Neural cell (in vitro differentiated cells): ENCODE data around the gene PACS2. TPM values are rescaled to one million over a fixed set of nuclear protein-coding genes. Genes with fewer than 3 reads are reported as not detected.

Source experiments
- H2AFZ ChIP-seq: fragments of 200-600, 300-800 bp; sonication (generic), shearing (Covaris generic); 2 replicates; pipeline ENCODE4 v1.6.0; 2014; ENCODE audit warnings: low read depth, mild to moderate bottlenecking, antibody characterized with exemption, low read length, moderate library complexity
- H3F3A ChIP-seq: fragments of 200-600 bp; shearing (Covaris generic); 2 replicates; pipeline ENCODE4 v1.6.1; 2016; ENCODE audit warnings: mild to moderate bottlenecking, moderate library complexity, mixed read lengths, antibody characterized with exemption, low read length; ENCODE audit not compliant: insufficient read depth, poor library complexity, severe bottlenecking
- H3K27ac ChIP-seq: fragments of 200-600, 300-800 bp; sonication (generic), shearing (Covaris generic); 2 replicates; pipeline ENCODE4 v1.5.1; 2014; ENCODE audit warnings: mild to moderate bottlenecking, low read length, moderate library complexity
- H3K27me3 ChIP-seq: fragments of 300-800, 200-600 bp; sonication (generic), shearing (Covaris generic); 2 replicates; pipeline ENCODE4 v1.6.0; 2014; ENCODE audit warnings: mild to moderate bottlenecking, low read depth, low read length, moderate library complexity; ENCODE audit not compliant: insufficient read depth
- H3K36me3 ChIP-seq: fragments of 300-800, 200-600 bp; sonication (generic), shearing (Covaris generic); 2 replicates; pipeline ENCODE4 v1.5.1; 2014; ENCODE audit warnings: mild to moderate bottlenecking, antibody characterized with exemption, low read length, moderate library complexity; ENCODE audit not compliant: insufficient read depth
- H3K4me2 ChIP-seq: fragments of 300-800, 200-600 bp; sonication (generic), shearing (Covaris generic); 2 replicates; pipeline ENCODE4 v1.6.0; 2014; ENCODE audit warnings: mild to moderate bottlenecking, low read length
- H3K4me3 ChIP-seq: fragments of 300-800, 200-600 bp; sonication (generic), shearing (Covaris generic); 2 replicates; pipeline ENCODE4 v1.5.1; 2014; ENCODE audit warnings: mild to moderate bottlenecking, low read length, moderate library complexity
- H3K79me2 ChIP-seq: fragments of 200-600 bp; shearing (Covaris generic); replicated peaks from 2 replicates; pipeline ENCODE4 v1.6.0; 2014; ENCODE audit warnings: mild to moderate bottlenecking, low read length, moderate library complexity; ENCODE audit not compliant: insufficient read depth
- H3K9ac ChIP-seq: fragments of 300-800, 200-600 bp; sonication (generic), shearing (Covaris generic); 2 replicates; pipeline ENCODE4 v1.6.1; 2016; ENCODE audit warnings: mild to moderate bottlenecking, low read length, mixed read lengths
- H3K9me2 ChIP-seq: fragments of 200-600 bp; shearing (Covaris generic); 2 replicates; pipeline ENCODE4 v1.6.1; 2016; ENCODE audit warnings: mild to moderate bottlenecking, low read length, mixed read lengths; ENCODE audit not compliant: insufficient read depth
- H3K9me3 ChIP-seq: fragments of 200-600, 300-800 bp; sonication (generic), shearing (Covaris generic); 2 replicates; pipeline ENCODE4 v1.6.1; 2016; ENCODE audit warnings: mild to moderate bottlenecking, mixed run types, low read length, moderate library complexity, mixed read lengths
- H4K20me1 ChIP-seq: fragments of 200-600 bp; shearing (Covaris generic); 2 replicates; pipeline ENCODE4 v1.6.1; 2016; ENCODE audit warnings: mild to moderate bottlenecking, mixed run types; ENCODE audit not compliant: insufficient read depth
- EP300 ChIP-seq: fragments of 450-650 bp; conservative IDR thresholded peaks from 2 replicates; pipeline ENCODE4 v1.6.1; 2014; ENCODE audit warnings: antibody characterized with exemption, mild to moderate bottlenecking, moderate library complexity; ENCODE audit not compliant: poor library complexity, severe bottlenecking
- EZH2 ChIP-seq: fragments of 200-600, 300-800 bp; shearing (Covaris generic), sonication (generic); IDR thresholded peaks from 2 replicates; pipeline ENCODE4 v1.6.1; 2014; ENCODE audit warnings: antibody characterized with exemption, low read length, borderline replicate concordance, mild to moderate bottlenecking; ENCODE audit not compliant: insufficient read depth, poor library complexity, severe bottlenecking
- MXI1 ChIP-seq: fragments of 450-650 bp; conservative IDR thresholded peaks from 2 replicates; pipeline ENCODE4 v1.6.1; 2014; ENCODE audit warnings: antibody characterized with exemption, mild to moderate bottlenecking; ENCODE audit not compliant: poor library complexity, severe bottlenecking
- POLR2AphosphoS5 ChIP-seq: IDR thresholded peaks from 2 replicates; pipeline ENCODE4 v1.6.1; 2012
- RAD21 ChIP-seq: fragments of 450-650 bp; conservative IDR thresholded peaks from 2 replicates; pipeline ENCODE4 v1.6.1; 2014; ENCODE audit warnings: antibody characterized with exemption, mild to moderate bottlenecking, moderate library complexity
- SMC3 ChIP-seq: fragments of 450-650 bp; conservative IDR thresholded peaks from 2 replicates; pipeline ENCODE4 v1.6.1; 2014; ENCODE audit warnings: antibody characterized with exemption, mild to moderate bottlenecking, moderate library complexity; ENCODE audit not compliant: poor library complexity
- TAF1 ChIP-seq: IDR thresholded peaks from 2 replicates; pipeline ENCODE4 v1.6.1; 2012; ENCODE audit warnings: low read depth
- polyA plus RNA-seq: library from polyadenylated mRNA; depleted of rRNA; stranded (reverse); fragments of >200 nt; gene quantifications from 2 replicates; pipeline ENCODE4 v1.2.3, GENCODE V29; 2014
- TF ChIP-seq, protein P1 (sequence below): IDR thresholded peaks from 2 replicates; pipeline ENCODE4 v1.6.1; 2012; ENCODE audit warnings: borderline replicate concordance
- TF ChIP-seq, protein P2 (sequence below): fragments of 450-650 bp; IDR thresholded peaks from 2 replicates; pipeline ENCODE4 v1.5.1; 2014; ENCODE audit warnings: antibody characterized with exemption, mild to moderate bottlenecking, moderate library complexity; ENCODE audit not compliant: poor library complexity, severe bottlenecking

The PACS2 gene
- polyA plus RNA-seq, 1 donor from 2014 or later, result 77.7 TPM

DNA sequence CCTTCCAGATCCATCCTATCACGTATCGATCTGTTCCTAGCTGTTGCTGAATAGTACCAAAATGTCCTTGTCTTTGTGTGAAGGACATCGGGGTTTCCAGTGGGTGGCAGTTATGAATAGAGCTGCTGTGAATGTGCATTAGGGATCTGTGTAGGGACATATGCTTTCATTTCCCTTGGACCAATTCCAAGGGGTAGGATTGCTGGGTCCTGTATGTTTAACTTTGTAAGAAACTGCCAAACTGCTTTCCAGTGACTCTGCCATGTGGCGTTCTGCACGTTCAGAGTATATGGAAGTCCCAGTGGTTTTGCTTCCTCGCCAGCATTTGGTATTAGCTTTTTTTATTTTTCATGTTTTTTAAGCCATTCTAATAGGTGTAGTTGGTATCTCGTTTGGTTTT is 28.6 kb downstream of the PACS2 start:
- Histone ChIP-seq H3K27ac (no peak overlapping the region), H2AFZ (no peak overlapping the region), H3K9ac (no peak overlapping the region), H3K79me2 (peaks cover 22% of the 10 kb centered on the region), H3K4me3 (no peak overlapping the region), H3K36me3 (no peaks in the 10 kb centered on the region), H3K4me2 (no peak overlapping the region), H3K27me3 (no peaks in the 10 kb centered on the region), H3K9me2 (no peaks in the 10 kb centered on the region), H4K20me1 (no peaks in the 10 kb centered on the region), H3F3A (no peaks in the 10 kb centered on the region), H3K9me3 (no peaks in the 10 kb centered on the region)
- TF ChIP-seq EZH2 (no peak), RAD21 (no peak), MXI1 (no peak), EP300 (no peak), POLR2AphosphoS5 (no peak), SMC3 (no peak), TAF1 (no peak)
- TF ChIP-seq, protein P1, sequence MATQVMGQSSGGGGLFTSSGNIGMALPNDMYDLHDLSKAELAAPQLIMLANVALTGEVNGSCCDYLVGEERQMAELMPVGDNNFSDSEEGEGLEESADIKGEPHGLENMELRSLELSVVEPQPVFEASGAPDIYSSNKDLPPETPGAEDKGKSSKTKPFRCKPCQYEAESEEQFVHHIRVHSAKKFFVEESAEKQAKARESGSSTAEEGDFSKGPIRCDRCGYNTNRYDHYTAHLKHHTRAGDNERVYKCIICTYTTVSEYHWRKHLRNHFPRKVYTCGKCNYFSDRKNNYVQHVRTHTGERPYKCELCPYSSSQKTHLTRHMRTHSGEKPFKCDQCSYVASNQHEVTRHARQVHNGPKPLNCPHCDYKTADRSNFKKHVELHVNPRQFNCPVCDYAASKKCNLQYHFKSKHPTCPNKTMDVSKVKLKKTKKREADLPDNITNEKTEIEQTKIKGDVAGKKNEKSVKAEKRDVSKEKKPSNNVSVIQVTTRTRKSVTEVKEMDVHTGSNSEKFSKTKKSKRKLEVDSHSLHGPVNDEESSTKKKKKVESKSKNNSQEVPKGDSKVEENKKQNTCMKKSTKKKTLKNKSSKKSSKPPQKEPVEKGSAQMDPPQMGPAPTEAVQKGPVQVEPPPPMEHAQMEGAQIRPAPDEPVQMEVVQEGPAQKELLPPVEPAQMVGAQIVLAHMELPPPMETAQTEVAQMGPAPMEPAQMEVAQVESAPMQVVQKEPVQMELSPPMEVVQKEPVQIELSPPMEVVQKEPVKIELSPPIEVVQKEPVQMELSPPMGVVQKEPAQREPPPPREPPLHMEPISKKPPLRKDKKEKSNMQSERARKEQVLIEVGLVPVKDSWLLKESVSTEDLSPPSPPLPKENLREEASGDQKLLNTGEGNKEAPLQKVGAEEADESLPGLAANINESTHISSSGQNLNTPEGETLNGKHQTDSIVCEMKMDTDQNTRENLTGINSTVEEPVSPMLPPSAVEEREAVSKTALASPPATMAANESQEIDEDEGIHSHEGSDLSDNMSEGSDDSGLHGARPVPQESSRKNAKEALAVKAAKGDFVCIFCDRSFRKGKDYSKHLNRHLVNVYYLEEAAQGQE, result no peak
- TF ChIP-seq, protein P2, sequence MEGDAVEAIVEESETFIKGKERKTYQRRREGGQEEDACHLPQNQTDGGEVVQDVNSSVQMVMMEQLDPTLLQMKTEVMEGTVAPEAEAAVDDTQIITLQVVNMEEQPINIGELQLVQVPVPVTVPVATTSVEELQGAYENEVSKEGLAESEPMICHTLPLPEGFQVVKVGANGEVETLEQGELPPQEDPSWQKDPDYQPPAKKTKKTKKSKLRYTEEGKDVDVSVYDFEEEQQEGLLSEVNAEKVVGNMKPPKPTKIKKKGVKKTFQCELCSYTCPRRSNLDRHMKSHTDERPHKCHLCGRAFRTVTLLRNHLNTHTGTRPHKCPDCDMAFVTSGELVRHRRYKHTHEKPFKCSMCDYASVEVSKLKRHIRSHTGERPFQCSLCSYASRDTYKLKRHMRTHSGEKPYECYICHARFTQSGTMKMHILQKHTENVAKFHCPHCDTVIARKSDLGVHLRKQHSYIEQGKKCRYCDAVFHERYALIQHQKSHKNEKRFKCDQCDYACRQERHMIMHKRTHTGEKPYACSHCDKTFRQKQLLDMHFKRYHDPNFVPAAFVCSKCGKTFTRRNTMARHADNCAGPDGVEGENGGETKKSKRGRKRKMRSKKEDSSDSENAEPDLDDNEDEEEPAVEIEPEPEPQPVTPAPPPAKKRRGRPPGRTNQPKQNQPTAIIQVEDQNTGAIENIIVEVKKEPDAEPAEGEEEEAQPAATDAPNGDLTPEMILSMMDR, result no peak

DNA sequence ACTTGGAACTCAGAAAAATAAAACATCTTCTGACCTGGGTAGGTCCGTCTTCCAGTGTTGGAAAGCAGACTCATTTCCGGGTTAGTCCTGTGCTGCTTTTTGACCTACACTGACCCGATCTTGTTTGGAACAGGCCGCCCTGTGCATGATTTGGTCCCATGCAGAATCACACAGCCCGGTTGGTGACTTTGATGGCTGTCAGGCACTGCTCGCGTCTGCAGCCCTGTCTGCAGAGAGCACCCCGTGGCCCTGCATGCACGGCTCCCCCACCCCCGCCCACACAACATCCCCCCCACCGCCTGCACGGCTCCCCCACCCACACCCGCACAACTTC is 31.6 kb downstream of the PACS2 start:
- peaks cover 22% of the 10 kb centered on the region for H3K79me2 ChIP-seq
- no peaks in the 10 kb centered on the region for H3K9me2 ChIP-seq
- no peaks in the 10 kb centered on the region for H3K36me3 ChIP-seq
- H3K4me2 ChIP-seq, result no peak overlapping the region
- TF ChIP-seq POLR2AphosphoS5 (no peak), RAD21 (no peak), MXI1 (no peak), EZH2 (no peak), TAF1 (no peak), SMC3 (no peak), EP300 (no peak)
- TF ChIP-seq, protein P1, result no peak
- TF ChIP-seq, protein P2, result no peak
- no peak overlapping the region for H3K27ac ChIP-seq
- no peak overlapping the region for H2AFZ ChIP-seq
- H4K20me1 ChIP-seq, result peaks cover 3% of the 10 kb centered on the region
- H3K9me3 ChIP-seq, result no peaks in the 10 kb centered on the region
- H3K4me3 ChIP-seq, result no peak overlapping the region
- H3K9ac ChIP-seq, result no peak overlapping the region
- H3F3A ChIP-seq, result no peaks in the 10 kb centered on the region
- no peaks in the 10 kb centered on the region for H3K27me3 ChIP-seq
